Erythroblast (primary cell): ENCODE data around the gene TIMM8B.
"Not testable (repeated sequence)": the region's sequence is repeated elsewhere in the genome, so short reads cannot be mapped to it uniquely, and the experiment has no call there.

Experiments
- GATA1 ChIP-seq: IDR thresholded peaks from 2 replicates; pipeline ENCODE4 v1.6.1; 2011; ENCODE audit warnings: low read depth, mild to moderate bottlenecking, control low read depth, low read length, moderate library complexity
- POLR2A ChIP-seq: IDR thresholded peaks from 2 replicates; pipeline ENCODE4 v1.6.1; 2011; ENCODE audit warnings: mild to moderate bottlenecking, low read length

DNA sequence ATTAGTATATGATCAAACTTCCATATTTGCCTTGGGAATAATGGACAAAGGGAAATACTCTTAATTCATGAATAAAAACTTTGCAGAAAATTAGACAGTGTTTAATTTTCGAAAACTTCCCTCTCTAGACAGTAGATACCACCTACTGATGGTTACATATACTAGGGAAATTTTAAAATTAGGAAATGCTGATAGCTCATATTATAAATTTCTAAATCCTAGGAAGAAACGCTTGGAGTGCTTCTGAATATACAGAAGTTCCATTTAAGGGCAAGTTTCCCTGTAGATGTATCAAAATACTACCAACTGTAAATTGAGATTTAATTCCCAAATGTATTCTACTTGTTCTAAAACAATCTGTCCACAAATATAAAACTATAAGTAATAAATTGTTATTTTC is 8.7 kb upstream of the TIMM8B start:
- not testable (repeated sequence) for TF ChIP-seq POLR2A, GATA1
